GM23338 (cell line): ENCODE data around the gene ECHDC1. TPM values are rescaled to one million over a fixed set of nuclear protein-coding genes. Genes with fewer than 3 reads are reported as not detected.

Source experiments
- ATAC-seq: fragments of 200-7000 bp; cut with Tn5 transposase; 3 replicates; pipeline ENCODE4 v1.9.1; 2020
- DNase-seq: peaks from one replicate; pipeline ENCODE4 v3.0.0-alpha.2; 2015; ENCODE audit warnings: low spot score
- H2AFZ ChIP-seq: fragments of 200-600 bp; sonication (generic); 2 replicates; pipeline ENCODE4 v1.8.0; 2016; ENCODE audit warnings: antibody characterized with exemption, mild to moderate bottlenecking, moderate library complexity
- H3F3A ChIP-seq: fragments of 200-600 bp; sonication (generic); replicated peaks from 2 replicates; pipeline ENCODE4 v1.8.0; 2017; ENCODE audit warnings: antibody characterized with exemption, mixed run types, low read depth
- H3K27ac ChIP-seq: fragments of 200-600 bp; sonication (generic); 2 replicates; pipeline ENCODE4 v1.6.1; 2016; ENCODE audit warnings: low read depth
- H3K27me3 ChIP-seq: fragments of 200-600 bp; sonication (generic); 2 replicates; pipeline ENCODE4 v1.8.0; 2016; ENCODE audit warnings: mild to moderate bottlenecking, mixed run types, moderate library complexity; ENCODE audit not compliant: insufficient read depth
- H3K36me3 ChIP-seq: fragments of 200-600 bp; sonication (generic); 2 replicates; pipeline ENCODE4 v1.8.0; 2016; ENCODE audit warnings: mild to moderate bottlenecking; ENCODE audit not compliant: insufficient read depth
- H3K4me1 ChIP-seq: fragments of 200-600 bp; sonication (generic); 2 replicates; pipeline ENCODE4 v1.8.0; 2016; ENCODE audit warnings: mild to moderate bottlenecking, moderate library complexity; ENCODE audit not compliant: insufficient read depth
- H3K4me2 ChIP-seq: fragments of 200-600 bp; sonication (generic); 2 replicates; pipeline ENCODE4 v1.7.1; 2017; ENCODE audit warnings: mixed run types
- H3K4me3 ChIP-seq: fragments of 200-600 bp; sonication (generic); 2 replicates; pipeline ENCODE4 v1.6.1; 2016; ENCODE audit warnings: mixed run types
- H3K79me2 ChIP-seq: fragments of 200-600 bp; sonication (generic); replicated peaks from 2 replicates; pipeline ENCODE4 v1.8.0; 2017; ENCODE audit warnings: mild to moderate bottlenecking; ENCODE audit not compliant: insufficient read depth
- H3K9me2 ChIP-seq: fragments of 200-600 bp; sonication (generic); 2 replicates; pipeline ENCODE4 v1.8.0; 2017; ENCODE audit not compliant: insufficient read depth
- H4K20me1 ChIP-seq: fragments of 200-600 bp; sonication (generic); replicated peaks from 2 replicates; pipeline ENCODE4 v1.8.0; 2017; ENCODE audit warnings: mild to moderate bottlenecking; ENCODE audit not compliant: insufficient read depth
- H3K27ac Mint-ChIP-seq: 2 replicates; pipeline ENCODE4 v1.8.0; 2020; ENCODE audit warnings: inconsistent platforms, mild to moderate bottlenecking, moderate library complexity, mixed read lengths
- H3K27me3 Mint-ChIP-seq: 3 replicates; pipeline ENCODE4 v1.8.0; 2022; ENCODE audit warnings: low read depth, mild to moderate bottlenecking, moderate library complexity, mixed read lengths, inconsistent platforms; ENCODE audit not compliant: insufficient read depth, poor library complexity
- H3K36me3 Mint-ChIP-seq: 3 replicates; pipeline ENCODE4 v1.8.0; 2021; ENCODE audit warnings: low read depth, mild to moderate bottlenecking, inconsistent platforms, moderate library complexity, mixed read lengths
- H3K4me1 Mint-ChIP-seq: 3 replicates; pipeline ENCODE4 v1.8.0; 2020; ENCODE audit warnings: mild to moderate bottlenecking, inconsistent platforms, mixed read lengths
- H3K4me3 Mint-ChIP-seq: 3 replicates; pipeline ENCODE4 v1.8.0; 2021; ENCODE audit warnings: moderate library complexity, mild to moderate bottlenecking, inconsistent platforms, mixed read lengths
- H3K9me3 Mint-ChIP-seq: 3 replicates; pipeline ENCODE4 v1.8.0; 2020; ENCODE audit warnings: moderate library complexity, mild to moderate bottlenecking, inconsistent platforms, mixed read lengths
- CREB1 ChIP-seq: fragments of 250-450 bp; sonication (Bioruptor Pico); IDR thresholded peaks from 2 replicates; pipeline ENCODE4 v1.5.0; 2020; ENCODE audit warnings: low read depth, mild to moderate bottlenecking, moderate library complexity
- ETS1 ChIP-seq: IDR thresholded peaks from 2 replicates; pipeline ENCODE4 v1.6.1; 2016; ENCODE audit warnings: antibody characterized with exemption
- EZH2phosphoT487 ChIP-seq: fragments of 200-600 bp; sonication (generic); IDR thresholded peaks from one replicate; pipeline ENCODE4 v1.8.1; 2018; ENCODE audit warnings: antibody characterized with exemption; ENCODE audit not compliant: unreplicated experiment
- NANOG ChIP-seq: IDR thresholded peaks from 2 replicates; pipeline ENCODE4 v1.6.1; 2016; ENCODE audit warnings: antibody characterized with exemption, borderline replicate concordance
- REST ChIP-seq: IDR thresholded peaks from one replicate; pipeline ENCODE4 v1.6.1; 2018; ENCODE audit warnings: antibody characterized with exemption; ENCODE audit not compliant: unreplicated experiment
- ZNF462 ChIP-seq: fragments of 250-450 bp; sonication (Bioruptor Pico); IDR thresholded peaks from 2 replicates; pipeline ENCODE4 v1.5.0; 2020; ENCODE audit warnings: mild to moderate bottlenecking, moderate library complexity
- polyA plus RNA-seq: library from polyadenylated mRNA; unstranded; fragments of >200 nt; fragmentation: Nextera tagmentation; extraction: Ambion mirVana; gene quantifications from 2 replicates; pipeline ENCODE4 v1.2.1, GENCODE V29; 2016
- total RNA-seq: library from RNA; depleted of rRNA; stranded (reverse); fragments of >200 nt; shearing (Covaris generic); gene quantifications from 2 replicates; pipeline ENCODE4 v1.2.3, GENCODE V29; 2014

The ECHDC1 gene
- total and polyA plus RNA-seq, 2 experiments from 2014 or later = 65.8 to 98.4 TPM

GRCh38 chr6:127276331-127276730 is 67.1 kb downstream of the ECHDC1 start (continued):
- no peak for TF ChIP-seq ZNF462 (CRISPR knock-in tag)
- no peak for TF ChIP-seq EZH2phosphoT487
- no peak for TF ChIP-seq CREB1 (CRISPR knock-in tag)
- no peak for TF ChIP-seq NANOG

GRCh38 chr6:127273499-127273898 is 69.9 kb downstream of the ECHDC1 start:
- ATAC-seq = no peak
- no peak overlapping the region for H3K4me2 ChIP-seq
- no peak overlapping the region for H2AFZ ChIP-seq
- no peak overlapping the region for H3K4me3 Mint-ChIP-seq
- H3K27ac ChIP-seq = no peak overlapping the region
- DNase-seq = no peak
- peaks cover 21% of the 10 kb centered on the region for H3K4me1 Mint-ChIP-seq
- H3K27me3 Mint-ChIP-seq = no peaks in the 10 kb centered on the region
- H3K4me1 ChIP-seq = peaks cover 14% of the 10 kb centered on the region
- peaks cover 4% of the 10 kb centered on the region; the same call in 1 of the 3 replicates for H3K36me3 Mint-ChIP-seq
- H3K27me3 ChIP-seq = no peaks in the 10 kb centered on the region
- H3K9me3 Mint-ChIP-seq = no peaks in the 10 kb centered on the region
- H3F3A ChIP-seq = no peaks in the 10 kb centered on the region
- H3K79me2 ChIP-seq = peaks cover 100% of the 10 kb centered on the region
- peaks cover 40% of the 10 kb centered on the region for H4K20me1 ChIP-seq
- no peaks in the 10 kb centered on the region for H3K9me2 ChIP-seq
- no peaks in the 10 kb centered on the region for H3K36me3 ChIP-seq
- no peak overlapping the region for H3K4me3 ChIP-seq
- H3K27ac Mint-ChIP-seq = 0 out of 2 replicates have a peak overlapping the region, but pooled peaks have one; percentile 7
- TF ChIP-seq REST (no peak), ETS1 (no peak)
